Measurements from ENCODE around the gene CNST.

CNST gene

GRCh38 chr1:246560833-246561232 is 5.4 kb upstream of the CNST start:
- peak; percentile 47 for DNase-seq

DNA sequence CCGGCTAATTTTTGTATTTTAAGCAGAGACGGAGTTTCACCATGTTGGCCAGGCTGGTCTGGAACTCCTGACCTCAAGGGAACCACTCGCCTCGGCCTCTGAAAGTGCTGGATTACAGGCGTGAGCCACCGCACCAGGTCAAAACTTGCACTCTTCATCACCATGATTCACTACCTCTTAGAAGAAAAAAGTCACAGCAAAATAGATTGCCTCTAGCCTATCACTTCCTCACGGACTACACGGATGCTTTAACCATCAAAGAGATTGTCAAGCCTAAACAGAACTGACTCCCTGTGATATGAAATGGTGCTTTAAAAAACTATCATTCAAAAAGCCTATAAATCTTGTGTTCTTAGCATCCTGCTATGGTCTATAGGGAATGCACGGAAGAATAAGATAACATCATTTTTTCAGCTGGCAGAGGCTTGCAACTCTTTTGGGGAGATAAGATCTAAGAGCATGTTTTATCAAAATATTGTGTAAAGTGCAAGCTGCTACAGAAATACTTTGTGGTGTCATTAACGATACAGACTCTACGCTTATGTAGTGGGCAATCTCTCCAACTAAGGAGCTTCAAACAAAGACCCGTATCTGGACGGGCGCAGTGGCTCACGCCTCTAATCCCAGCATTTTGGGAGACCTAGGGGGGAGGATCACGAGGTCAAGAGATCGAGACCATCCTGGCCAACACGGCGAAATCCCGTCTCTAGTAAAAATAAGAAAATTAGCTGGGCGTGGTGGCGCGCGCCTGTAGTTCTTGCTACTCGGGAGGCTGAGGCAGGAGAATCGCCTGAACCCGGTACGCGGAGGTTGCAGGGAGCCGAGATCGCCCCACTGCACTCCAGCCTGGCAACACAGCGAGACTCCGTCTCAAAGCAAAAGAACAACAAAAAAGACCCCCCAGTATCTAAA is 1.2 kb upstream of the CNST start:
- peak; percentile 35 for DNase-seq

GRCh38 chr1:246565751-246566127 is 517 bp upstream of the CNST start:
- peak; percentile 53 for DNase-seq

DNA sequence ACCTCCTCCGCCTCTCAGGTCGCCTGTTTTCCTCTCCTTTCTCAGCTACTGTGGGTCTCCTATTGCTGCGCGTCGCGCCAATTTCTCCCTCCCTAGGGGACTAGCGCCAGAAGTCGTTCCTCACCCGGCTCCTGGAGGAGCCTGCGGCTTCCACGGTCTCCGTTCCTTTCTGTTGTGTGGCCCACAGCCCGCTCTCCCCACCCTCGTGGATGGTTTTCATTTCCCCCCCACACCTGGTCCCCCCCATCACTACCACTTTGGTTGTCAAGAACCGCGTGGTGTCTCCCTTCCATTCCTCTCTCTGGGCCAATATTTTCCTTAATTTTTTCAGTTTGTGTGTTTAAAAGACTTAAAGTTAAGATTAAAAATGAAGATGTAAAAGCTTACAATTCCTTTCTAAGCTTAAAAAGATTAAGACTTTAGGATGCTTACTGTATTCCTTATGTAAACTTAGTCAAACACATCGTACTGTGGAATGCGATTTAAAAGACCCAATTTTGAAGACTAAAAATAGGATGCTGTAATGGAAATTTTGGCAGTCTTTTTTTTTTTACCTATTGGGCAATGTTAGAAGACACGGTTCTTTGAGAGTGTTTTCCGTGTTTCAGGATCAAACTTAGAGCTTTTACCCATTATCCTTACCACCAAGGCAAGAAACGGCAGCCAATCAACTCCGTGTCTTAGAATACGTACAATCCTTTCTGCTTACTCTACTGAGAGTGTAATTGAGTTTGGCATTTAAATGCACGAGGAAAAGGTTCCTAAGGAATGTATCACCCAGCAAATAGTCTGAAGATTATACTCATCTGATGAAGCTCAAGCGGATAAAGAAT is 773 bp downstream of the CNST start:
- peak; percentile 41 for DNase-seq

GRCh38 chr1:246567646-246568235 is 1.5 kb downstream of the CNST start:
- DNase-seq, result no peak

DNA sequence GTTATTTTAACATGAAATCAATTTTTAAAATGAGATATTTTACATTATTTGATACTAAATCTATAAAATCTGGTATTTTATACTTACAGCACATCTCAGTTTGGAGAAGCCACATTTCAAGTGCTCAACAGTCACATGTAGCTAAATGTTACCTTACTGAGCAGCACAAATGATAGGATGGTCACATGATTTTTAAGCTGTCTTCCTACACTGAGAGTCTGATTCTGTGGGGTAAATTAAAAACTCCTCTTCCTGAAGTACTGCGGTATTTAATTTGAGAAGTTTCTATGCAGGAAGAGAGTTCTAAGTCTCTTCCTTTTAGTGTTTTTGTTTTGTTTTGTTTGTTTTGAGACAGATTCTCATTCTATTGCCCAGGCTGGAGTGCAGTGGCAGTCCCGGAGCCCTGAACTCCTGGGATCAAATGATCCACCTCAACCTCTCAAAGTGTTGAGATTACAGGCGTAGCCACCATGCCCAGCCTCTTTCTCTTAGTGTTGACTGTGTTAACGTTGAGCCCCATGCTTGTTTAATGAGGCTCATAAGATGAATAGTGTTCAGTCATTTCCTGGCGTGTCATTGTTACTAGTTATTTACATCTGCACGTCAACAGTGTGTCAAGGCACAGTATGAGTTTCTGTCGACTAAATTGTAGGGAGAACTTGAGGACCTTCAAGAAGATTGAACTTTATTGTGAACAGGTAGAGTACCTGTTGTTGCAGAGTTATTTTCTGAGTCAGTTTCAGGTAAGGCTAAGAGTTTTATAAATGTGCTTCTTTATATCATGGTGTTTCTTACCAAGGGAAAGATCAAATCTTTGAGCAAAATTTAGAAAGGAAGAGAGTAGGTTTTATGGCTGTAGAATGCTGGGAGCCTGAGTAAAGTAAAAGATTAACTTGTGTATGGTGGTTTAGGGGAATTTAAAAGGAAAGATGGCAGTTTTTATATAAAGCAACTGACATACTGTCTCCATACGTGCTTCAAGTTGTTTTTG is 3.3 kb downstream of the CNST start:
- no peak for DNase-seq

DNA sequence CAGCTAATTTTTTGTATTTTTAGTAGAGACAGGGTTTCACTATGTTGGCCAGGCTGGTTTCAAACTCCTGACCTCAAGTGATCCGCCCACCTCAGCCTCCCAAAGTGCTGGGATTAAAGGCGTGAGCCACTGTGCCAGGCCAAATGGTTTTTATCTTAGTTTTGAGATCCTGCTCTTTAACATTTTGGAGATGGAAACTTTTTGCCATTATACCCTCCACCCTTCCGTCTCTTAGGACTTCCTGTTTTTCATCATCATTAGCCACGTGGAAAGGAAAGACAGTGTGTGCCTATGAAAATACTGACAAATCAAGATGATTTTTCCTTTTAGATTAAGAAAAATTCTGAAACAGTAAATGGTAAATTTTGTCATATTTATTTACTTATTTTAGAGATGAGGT is 5.1 kb downstream of the CNST start:
- DNase-seq, result peak; percentile 62

GRCh38 chr1:246571953-246572352 is 5.7 kb downstream of the CNST start:
- no peak for DNase-seq

GRCh38 chr1:246572785-246573184 is 6.5 kb downstream of the CNST start:
- DNase-seq, result peak; percentile 25

DNA sequence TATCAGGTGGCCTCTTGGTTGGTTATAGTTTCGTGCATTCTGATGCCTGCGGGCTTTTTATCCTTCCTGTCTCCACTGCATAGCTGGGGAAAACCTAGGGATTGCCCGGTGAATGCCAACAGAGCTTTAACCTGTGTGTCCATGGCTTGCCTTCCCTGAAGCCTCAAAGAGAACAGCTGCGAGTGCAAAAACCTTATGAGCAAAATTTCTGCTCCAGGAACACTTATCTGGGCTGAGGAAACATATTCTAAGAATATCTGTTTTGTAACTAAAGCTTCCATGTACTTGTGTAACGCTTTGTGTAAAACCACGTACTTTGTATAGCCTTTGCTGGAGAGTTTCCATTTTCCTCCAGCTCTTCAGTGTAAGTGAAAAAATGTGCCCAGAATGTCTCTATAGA is 7.2 kb downstream of the CNST start:
- peak; percentile 69 for DNase-seq

DNA sequence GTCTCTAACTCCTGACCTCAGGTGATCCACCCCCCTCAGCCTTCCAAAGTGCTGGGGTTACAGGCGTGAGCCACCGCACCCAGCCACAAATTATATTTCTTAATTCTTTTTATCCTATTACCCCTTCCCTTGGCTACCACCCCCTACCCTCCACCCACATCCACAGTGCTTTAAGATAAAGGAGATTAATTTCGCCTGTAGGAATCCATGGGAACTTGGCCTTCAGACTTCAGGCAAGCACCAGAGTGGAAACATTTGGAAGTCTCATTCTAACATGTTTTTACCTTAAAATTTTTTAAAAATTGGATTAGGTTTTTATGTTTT is 10.4 kb downstream of the CNST start:
- DNase-seq, result no peak

DNA sequence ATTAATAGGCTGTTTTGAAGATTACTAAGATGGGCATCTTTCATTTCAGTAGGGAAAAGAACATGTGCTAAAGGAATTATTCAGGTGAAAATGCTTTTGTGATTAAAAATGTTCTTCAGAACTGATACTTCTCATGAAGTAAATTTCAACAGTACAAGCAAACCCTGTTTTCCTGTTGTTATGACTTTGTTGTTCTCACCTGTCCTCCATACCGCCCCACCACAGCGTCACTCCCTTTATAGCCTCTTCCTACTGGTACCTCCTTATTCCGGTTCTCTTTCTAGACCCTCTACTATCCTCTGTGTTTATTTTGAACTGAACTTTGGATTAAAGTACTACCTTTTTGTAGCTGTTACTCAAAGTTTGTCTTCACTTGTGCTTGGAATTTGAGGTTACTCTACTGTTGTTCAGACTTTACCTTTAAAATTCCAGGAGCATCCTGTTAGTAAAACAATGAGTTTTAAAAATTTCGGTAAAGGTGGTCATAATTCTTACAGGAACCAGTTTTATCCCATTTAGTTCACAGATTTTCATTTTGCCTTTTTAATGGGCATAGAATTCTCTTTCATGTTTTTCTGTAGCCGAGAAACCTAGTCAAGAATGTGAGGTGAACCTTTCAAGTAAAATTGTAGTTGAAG is 10.9 kb downstream of the CNST start:
- DNase-seq, result no peak

DNA sequence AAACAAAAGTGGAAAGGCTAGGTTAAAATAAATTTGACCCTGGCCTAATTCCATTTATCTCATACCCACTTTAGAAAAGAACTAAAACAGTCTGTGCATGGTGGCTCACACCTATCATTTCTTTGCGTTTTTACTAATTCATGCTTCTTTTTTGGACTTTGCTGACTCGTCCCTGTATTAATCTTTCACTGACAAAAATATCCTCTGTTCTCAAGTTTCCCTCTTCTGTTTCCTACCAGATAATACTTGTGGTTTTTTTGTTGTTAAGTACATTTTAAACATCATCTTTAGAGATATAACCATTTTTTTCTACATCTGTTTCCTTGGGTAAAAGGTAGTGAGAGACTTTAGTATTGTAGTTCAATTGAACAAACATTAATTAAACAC is 11.5 kb downstream of the CNST start:
- DNase-seq, result no peak

DNA sequence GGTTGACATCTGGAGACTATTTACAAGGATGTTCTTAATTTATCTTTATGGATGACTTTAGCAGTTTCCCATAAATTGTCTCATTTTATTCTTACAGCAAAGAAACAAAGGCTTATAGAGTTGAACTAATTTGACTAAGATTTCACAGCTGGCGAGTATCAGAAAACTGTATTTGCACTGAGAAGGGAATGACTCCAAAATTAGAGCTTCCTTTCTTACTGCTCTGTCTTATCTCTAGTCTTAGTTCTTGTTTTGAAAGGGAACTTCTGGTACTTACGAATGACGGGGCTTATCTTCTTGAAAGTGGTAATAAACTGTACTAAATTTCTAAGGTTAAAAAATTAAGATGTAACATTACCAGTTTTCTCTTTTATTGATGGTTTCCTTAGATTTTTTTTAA is 13.6 kb downstream of the CNST start:
- DNase-seq, result peak; percentile 66

- DNase-seq, result no peak
Observed at GRCh38 chr1:246580497-246581370, 14.5 kb downstream of the CNST start.

GRCh38 chr1:246582301-246583055 is 16.2 kb downstream of the CNST start:
- peak; percentile 58 for DNase-seq

DNA sequence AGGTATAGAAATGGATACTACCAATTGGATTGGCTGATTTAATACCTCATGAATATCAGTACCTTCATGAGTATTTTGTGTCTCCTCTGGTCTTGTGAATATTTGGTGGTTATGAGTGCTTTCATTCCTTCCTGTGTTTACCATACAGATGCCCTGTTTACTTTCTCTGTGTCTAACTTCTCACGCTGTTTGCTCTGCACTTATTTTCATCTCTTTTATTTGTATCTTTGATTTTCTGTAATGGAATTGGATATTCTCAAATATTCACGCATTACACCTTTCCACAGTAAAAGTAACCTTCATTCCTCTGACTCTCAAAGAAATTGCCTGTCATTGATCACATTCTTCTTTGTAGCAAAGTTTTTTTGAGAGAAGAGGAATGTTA is 16.8 kb downstream of the CNST start:
- DNase-seq, result no peak

GRCh38 chr1:246583448-246584185 is 17.4 kb downstream of the CNST start:
- peak; percentile 83 for DNase-seq

- DNase-seq, result no peak
Observed at GRCh38 chr1:246587032-246587431, 20.8 kb downstream of the CNST start.

- DNase-seq, result peak; percentile 88
Observed at GRCh38 chr1:246587606-246588005, 21.4 kb downstream of the CNST start.
